HepG2 (cell line): Measurements from ENCODE around the gene ABHD2. TPM values are rescaled to one million over a fixed set of nuclear protein-coding genes. Genes with fewer than 3 reads are reported as not detected.

Experiments used
- AGO2 ChIP-seq: fragments of 200-400 bp; formaldehyde crosslinking; optimal IDR thresholded peaks from 2 replicates; pipeline ENCODE3; 2017; ENCODE audit warnings: mild to moderate bottlenecking, low read depth, low read length, moderate library complexity
- BCL6 ChIP-seq: IDR thresholded peaks from 2 replicates; pipeline ENCODE4 v1.6.1; 2016; ENCODE audit warnings: missing genetic modification reagents, missing compliant biosample characterization
- ELF3 ChIP-seq: IDR thresholded peaks from 2 replicates; pipeline ENCODE4 v1.6.1; 2016; ENCODE audit warnings: missing genetic modification reagents, missing compliant biosample characterization
- FOXM1 ChIP-seq: sonication (generic); formaldehyde crosslinking; IDR thresholded peaks from 2 replicates; pipeline ENCODE4 v1.5.0; 2020; ENCODE audit warnings: missing genetic modification reagents
- GATAD1 ChIP-seq: IDR thresholded peaks from 2 replicates; pipeline ENCODE4 v1.6.1; 2016; ENCODE audit warnings: missing genetic modification reagents, missing compliant biosample characterization
- HCFC1 ChIP-seq: fragments of 150-350 bp; IDR thresholded peaks from 2 replicates; pipeline ENCODE4 v1.6.1; 2014; ENCODE audit warnings: low read depth, low read length
- HHEX ChIP-seq: IDR thresholded peaks from 2 replicates; pipeline ENCODE4 v1.6.1; 2016; ENCODE audit warnings: control low read depth
- HNRNPLL ChIP-seq: fragments of 200-400 bp; formaldehyde crosslinking; IDR thresholded peaks from 2 replicates; pipeline ENCODE4 v1.6.1; 2017; ENCODE audit warnings: mild to moderate bottlenecking, low read depth, low read length; ENCODE audit not compliant: poor library complexity, severe bottlenecking
- KLF11 ChIP-seq: IDR thresholded peaks from 2 replicates; pipeline ENCODE4 v1.6.1; 2016; ENCODE audit warnings: missing compliant biosample characterization
- KLF12 ChIP-seq: sonication (generic); formaldehyde crosslinking; IDR thresholded peaks from 2 replicates; pipeline ENCODE4 v1.4.0; 2020; ENCODE audit warnings: missing genetic modification reagents, borderline replicate concordance
- KMT2B ChIP-seq: IDR thresholded peaks from 2 replicates; pipeline ENCODE4 v1.6.1; 2016; ENCODE audit warnings: missing genetic modification reagents, missing compliant biosample characterization
- MBD4 ChIP-seq: IDR thresholded peaks from 2 replicates; pipeline ENCODE4 v1.6.1; 2012; ENCODE audit warnings: low read length, inconsistent platforms, borderline replicate concordance
- RELA ChIP-seq: sonication (generic); formaldehyde crosslinking; IDR thresholded peaks from 2 replicates; pipeline ENCODE4 v1.4.0; 2020; ENCODE audit warnings: missing genetic modification reagents
- SOX5 ChIP-seq: IDR thresholded peaks from 2 replicates; pipeline ENCODE4 v1.6.1; 2016; ENCODE audit warnings: borderline replicate concordance
- ZFX ChIP-seq: sonication (generic); formaldehyde crosslinking; IDR thresholded peaks from 2 replicates; pipeline ENCODE4 v1.4.0; 2020; ENCODE audit warnings: mild to moderate bottlenecking, low read depth, missing genetic modification reagents, moderate library complexity
- ZNF234 ChIP-seq: sonication (generic); formaldehyde crosslinking; conservative IDR thresholded peaks from 2 replicates; pipeline ENCODE4 v1.5.1; 2020; ENCODE audit warnings: mild to moderate bottlenecking, missing genetic modification reagents
- ZNF274 ChIP-seq: sonication (generic); formaldehyde crosslinking; IDR thresholded peaks from 2 replicates; pipeline ENCODE4 v1.5.1; 2020; ENCODE audit warnings: mild to moderate bottlenecking, missing genetic modification reagents
- ZNF292 ChIP-seq: sonication (generic); formaldehyde crosslinking; IDR thresholded peaks from 2 replicates; pipeline ENCODE4 v1.8.1; 2022; ENCODE audit warnings: mild to moderate bottlenecking, low read depth, missing genetic modification reagents, borderline replicate concordance
- ZNF556 ChIP-seq: sonication (generic); formaldehyde crosslinking; IDR thresholded peaks from 2 replicates; pipeline ENCODE4 v1.4.0; 2020; ENCODE audit warnings: mild to moderate bottlenecking, missing genetic modification reagents, borderline replicate concordance
- ZNF598 ChIP-seq: sonication (generic); formaldehyde crosslinking; IDR thresholded peaks from 2 replicates; pipeline ENCODE4 v1.5.1; 2020; ENCODE audit warnings: mild to moderate bottlenecking, missing genetic modification reagents, borderline replicate concordance
- ZNF670 ChIP-seq: sonication (generic); formaldehyde crosslinking; IDR thresholded peaks from 2 replicates; pipeline ENCODE4 v1.8.0; 2022; ENCODE audit warnings: mild to moderate bottlenecking, missing genetic modification reagents, borderline replicate concordance
- ZNF724P ChIP-seq: sonication (generic); formaldehyde crosslinking; IDR thresholded peaks from 2 replicates; pipeline ENCODE4 v1.8.0; 2022; ENCODE audit warnings: missing genetic modification reagents, borderline replicate concordance
- ZNF775 ChIP-seq: sonication (generic); formaldehyde crosslinking; IDR thresholded peaks from 2 replicates; pipeline ENCODE4 v1.4.0; 2020; ENCODE audit warnings: missing genetic modification reagents, mild to moderate bottlenecking, moderate library complexity, borderline replicate concordance
- polyA plus RNA-seq, 8 experiments: library from polyadenylated mRNA; depleted of rRNA in 3 of 8; stranded (reverse) in 7 of 8; unstranded in 1 of 8; fragments of >200 nt; fragmentation: Illumina TruSeq in 4 of 8; extraction: Trizol in 4 of 8; gene quantifications; 2 replicates each; pipeline versions ENCODE4 v1.2.1 to v1.2.3, GENCODE V29; 2011 to 2016; ENCODE audit warnings: low read depth in 4 of 8, missing spikeins in 1 of 8, mixed read lengths in 1 of 8; ENCODE audit not compliant: insufficient read depth in 1 of 8
- total RNA-seq, 5 experiments: library from RNA; depleted of rRNA; stranded (reverse); fragments of >200 nt; fragmentation: Illumina TruSeq; extraction: Trizol; gene quantifications; 2 replicates each; pipeline ENCODE4 v1.2.3, GENCODE V29; 2016; ENCODE audit warnings: low read depth in 1 of 5
- TF ChIP-seq, protein P1 (sequence below): IDR thresholded peaks from 2 replicates; pipeline ENCODE4 v1.6.1; 2016; ENCODE audit warnings: low read depth, borderline replicate concordance
- TF ChIP-seq, protein P2 (sequence below): conservative IDR thresholded peaks from 2 replicates; pipeline ENCODE4 v1.6.1; 2018; ENCODE audit warnings: missing genetic modification reagents
- TF ChIP-seq, protein P3 (sequence below): sonication (generic); formaldehyde crosslinking; IDR thresholded peaks from 2 replicates; pipeline ENCODE4 v1.5.1; 2020; ENCODE audit warnings: missing genetic modification reagents, mild to moderate bottlenecking, borderline replicate concordance
- TF ChIP-seq, protein P4 (sequence below): fragments of 450-650 bp; IDR thresholded peaks from 2 replicates; pipeline ENCODE4 v1.6.1; 2016

ABHD2 gene
- total and polyA plus RNA-seq, 2 of the 13 experiments (the other 11 are each of a cell fraction or from before 2014, with no cell fraction given): 14.8 to 22.4 TPM

DNA sequence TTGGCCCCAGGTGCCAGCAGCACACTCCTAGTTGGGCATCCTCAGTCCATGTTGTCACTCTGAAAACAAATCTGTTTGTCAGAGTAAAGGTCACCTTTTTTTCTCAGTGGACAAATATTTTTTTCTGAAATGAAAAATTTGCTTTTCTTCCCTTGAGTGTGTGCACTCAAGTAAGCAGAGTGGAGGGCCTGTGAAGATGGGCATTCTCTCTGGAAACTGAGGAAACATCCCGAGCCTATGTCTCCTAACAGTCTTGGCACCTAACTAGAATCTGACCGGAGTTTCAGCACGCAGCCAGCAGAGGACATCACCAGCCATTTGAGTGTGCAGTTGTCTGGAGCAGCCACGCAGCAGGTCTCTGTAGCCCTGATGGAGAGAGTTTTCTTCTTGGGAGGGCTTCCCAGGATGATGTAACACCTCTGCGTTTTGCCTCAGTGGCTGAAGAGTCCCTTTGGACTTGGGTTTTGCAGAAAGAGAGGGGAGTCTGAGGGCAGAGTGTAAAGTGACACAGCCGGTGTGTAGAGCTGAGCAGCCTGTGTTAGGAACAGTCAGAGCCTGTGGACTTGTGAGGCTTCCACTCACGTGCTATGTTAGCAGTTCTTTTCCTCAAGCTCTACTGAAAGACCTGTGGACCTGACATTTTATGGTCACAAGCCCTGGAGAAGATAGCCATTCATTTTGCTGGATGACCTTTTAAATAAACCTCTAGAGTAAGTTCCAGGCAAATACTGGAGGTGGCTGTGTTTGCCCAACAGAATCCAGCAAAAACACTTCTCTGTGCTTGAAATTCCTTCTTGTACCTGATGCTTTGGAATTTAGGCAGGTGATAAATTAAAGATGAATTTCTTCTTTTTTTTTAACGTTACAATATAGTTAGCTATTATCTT lies 51.6 kb downstream of the ABHD2 start (continued):
- no peak for TF ChIP-seq ZNF292 (CRISPR knock-in tag)
- TF ChIP-seq SOX5: peak; percentile 33; the same call in 1 of the 2 replicates
- no peak for TF ChIP-seq KLF12
- peak; percentile 21; the same call in 1 of the 2 replicates for TF ChIP-seq KMT2B
- no peak for TF ChIP-seq ZNF775
- TF ChIP-seq ELF3 (CRISPR knock-in tag): no peak
- TF ChIP-seq AGO2: no peak
- no peak for TF ChIP-seq ZNF234 (CRISPR knock-in tag)
- TF ChIP-seq, protein P1, sequence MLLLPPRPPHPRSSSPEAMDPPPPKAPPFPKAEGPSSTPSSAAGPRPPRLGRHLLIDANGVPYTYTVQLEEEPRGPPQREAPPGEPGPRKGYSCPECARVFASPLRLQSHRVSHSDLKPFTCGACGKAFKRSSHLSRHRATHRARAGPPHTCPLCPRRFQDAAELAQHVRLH (CRISPR knock-in tag): no peak
- TF ChIP-seq ZNF274 (CRISPR knock-in tag): no peak
- TF ChIP-seq ZNF556 (CRISPR knock-in tag): no peak
- no peak for TF ChIP-seq ZNF724P
- TF ChIP-seq ZNF598 (CRISPR knock-in tag): no peak
- TF ChIP-seq GATAD1 (CRISPR knock-in tag): no peak
- TF ChIP-seq, protein P2, sequence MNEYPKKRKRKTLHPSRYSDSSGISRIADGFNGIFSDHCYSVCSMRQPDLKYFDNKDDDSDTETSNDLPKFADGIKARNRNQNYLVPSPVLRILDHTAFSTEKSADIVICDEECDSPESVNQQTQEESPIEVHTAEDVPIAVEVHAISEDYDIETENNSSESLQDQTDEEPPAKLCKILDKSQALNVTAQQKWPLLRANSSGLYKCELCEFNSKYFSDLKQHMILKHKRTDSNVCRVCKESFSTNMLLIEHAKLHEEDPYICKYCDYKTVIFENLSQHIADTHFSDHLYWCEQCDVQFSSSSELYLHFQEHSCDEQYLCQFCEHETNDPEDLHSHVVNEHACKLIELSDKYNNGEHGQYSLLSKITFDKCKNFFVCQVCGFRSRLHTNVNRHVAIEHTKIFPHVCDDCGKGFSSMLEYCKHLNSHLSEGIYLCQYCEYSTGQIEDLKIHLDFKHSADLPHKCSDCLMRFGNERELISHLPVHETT (CRISPR knock-in tag): no peak
- peak; percentile 20; the same call in 1 of the 2 replicates for TF ChIP-seq ZFX (CRISPR knock-in tag)
- TF ChIP-seq HCFC1: no peak
- TF ChIP-seq MBD4: no peak
- no peak for TF ChIP-seq HNRNPLL
- TF ChIP-seq FOXM1 (CRISPR knock-in tag): no peak
- TF ChIP-seq ZNF670: no peak
- TF ChIP-seq, protein P3, sequence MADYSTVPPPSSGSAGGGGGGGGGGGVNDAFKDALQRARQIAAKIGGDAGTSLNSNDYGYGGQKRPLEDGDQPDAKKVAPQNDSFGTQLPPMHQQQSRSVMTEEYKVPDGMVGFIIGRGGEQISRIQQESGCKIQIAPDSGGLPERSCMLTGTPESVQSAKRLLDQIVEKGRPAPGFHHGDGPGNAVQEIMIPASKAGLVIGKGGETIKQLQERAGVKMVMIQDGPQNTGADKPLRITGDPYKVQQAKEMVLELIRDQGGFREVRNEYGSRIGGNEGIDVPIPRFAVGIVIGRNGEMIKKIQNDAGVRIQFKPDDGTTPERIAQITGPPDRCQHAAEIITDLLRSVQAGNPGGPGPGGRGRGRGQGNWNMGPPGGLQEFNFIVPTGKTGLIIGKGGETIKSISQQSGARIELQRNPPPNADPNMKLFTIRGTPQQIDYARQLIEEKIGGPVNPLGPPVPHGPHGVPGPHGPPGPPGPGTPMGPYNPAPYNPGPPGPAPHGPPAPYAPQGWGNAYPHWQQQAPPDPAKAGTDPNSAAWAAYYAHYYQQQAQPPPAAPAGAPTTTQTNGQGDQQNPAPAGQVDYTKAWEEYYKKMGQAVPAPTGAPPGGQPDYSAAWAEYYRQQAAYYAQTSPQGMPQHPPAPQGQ (CRISPR knock-in tag): no peak
- no peak for TF ChIP-seq RELA
- TF ChIP-seq, protein P4, sequence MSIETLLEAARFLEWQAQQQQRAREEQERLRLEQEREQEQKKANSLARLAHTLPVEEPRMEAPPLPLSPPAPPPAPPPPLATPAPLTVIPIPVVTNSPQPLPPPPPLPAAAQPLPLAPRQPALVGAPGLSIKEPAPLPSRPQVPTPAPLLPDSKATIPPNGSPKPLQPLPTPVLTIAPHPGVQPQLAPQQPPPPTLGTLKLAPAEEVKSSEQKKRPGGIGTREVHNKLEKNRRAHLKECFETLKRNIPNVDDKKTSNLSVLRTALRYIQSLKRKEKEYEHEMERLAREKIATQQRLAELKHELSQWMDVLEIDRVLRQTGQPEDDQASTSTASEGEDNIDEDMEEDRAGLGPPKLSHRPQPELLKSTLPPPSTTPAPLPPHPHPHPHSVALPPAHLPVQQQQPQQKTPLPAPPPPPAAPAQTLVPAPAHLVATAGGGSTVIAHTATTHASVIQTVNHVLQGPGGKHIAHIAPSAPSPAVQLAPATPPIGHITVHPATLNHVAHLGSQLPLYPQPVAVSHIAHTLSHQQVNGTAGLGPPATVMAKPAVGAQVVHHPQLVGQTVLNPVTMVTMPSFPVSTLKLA: no peak
- no peak for TF ChIP-seq BCL6 (CRISPR knock-in tag)
- no peak for TF ChIP-seq KLF11 (CRISPR knock-in tag)
- TF ChIP-seq HHEX (CRISPR knock-in tag): no peak
